ENCODE data around the gene ZNF605.
A peak's percentile ranks its signal among the peaks of the same experiment; 100 is the strongest.

Gene ZNF605

GRCh38 chr12:132955094-132956010 is 754 bp downstream of the ZNF605 start:
- peaks cover 24% of the 10 kb centered on the region for H3K9me3 ChIP-seq (ENCODE audit: severe bottlenecking)
- TF ChIP-seq CTCF (IDR thresholded peaks at IDR 0.05; ENCODE audit: low read depth, low read length) = no peak
- H3K27ac ChIP-seq = peak overlapping the region; percentile 98
- H3K27me3 ChIP-seq (ENCODE audit: insufficient read depth, low read depth, severe bottlenecking) = no peaks in the 10 kb centered on the region
- peak overlapping the region; percentile 73 for H3K4me3 ChIP-seq (ENCODE audit: low read depth, low read length)
- no peaks in the 10 kb centered on the region for H3K36me3 ChIP-seq
- DNase-seq = peak; percentile 64

GRCh38 chr12:132954471-132955048 is 1.5 kb downstream of the ZNF605 start:
- Histone ChIP-seq H3K4me3 (ENCODE audit: low read depth, low read length) (peak overlapping the region; percentile 73), H3K9me3 (ENCODE audit: severe bottlenecking) (peaks cover 28% of the 10 kb centered on the region), H3K27me3 (ENCODE audit: insufficient read depth, low read depth, severe bottlenecking) (no peaks in the 10 kb centered on the region), H3K27ac (peak overlapping the region; percentile 98), H3K36me3 (no peaks in the 10 kb centered on the region; the same call in 1 of the 2 replicates)
- TF ChIP-seq CTCF (IDR thresholded peaks at IDR 0.05; ENCODE audit: low read depth, low read length) = no peak
- DNase-seq = no peak

DNA sequence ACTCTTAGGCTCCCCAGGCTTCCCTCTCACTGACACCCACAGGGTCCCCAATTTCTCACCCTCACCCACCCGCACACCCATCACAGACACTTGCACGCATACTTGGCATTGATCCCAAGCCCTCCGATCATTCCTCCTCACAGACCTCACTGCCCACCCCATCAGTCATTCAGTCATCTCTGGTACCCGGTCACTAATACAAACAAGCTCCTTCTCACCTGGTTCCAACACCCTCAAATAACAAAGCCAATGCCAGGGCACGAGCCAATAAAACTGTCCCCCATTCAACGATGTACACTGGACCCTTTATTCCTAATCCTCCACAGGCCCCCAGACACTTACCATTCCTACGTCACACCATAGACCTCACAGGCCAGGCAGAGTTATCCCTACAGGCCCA is 2.3 kb downstream of the ZNF605 start:
- Histone ChIP-seq H3K36me3 (no peaks in the 10 kb centered on the region; the same call in 1 of the 2 replicates), H3K9me3 (ENCODE audit: severe bottlenecking) (peaks cover 31% of the 10 kb centered on the region), H3K4me3 (ENCODE audit: low read depth, low read length) (no peak overlapping the region), H3K27ac (no peak overlapping the region), H3K27me3 (ENCODE audit: insufficient read depth, low read depth, severe bottlenecking) (no peaks in the 10 kb centered on the region)
- no peak for DNase-seq
- TF ChIP-seq CTCF (IDR thresholded peaks at IDR 0.05; ENCODE audit: low read depth, low read length) = no peak

DNA sequence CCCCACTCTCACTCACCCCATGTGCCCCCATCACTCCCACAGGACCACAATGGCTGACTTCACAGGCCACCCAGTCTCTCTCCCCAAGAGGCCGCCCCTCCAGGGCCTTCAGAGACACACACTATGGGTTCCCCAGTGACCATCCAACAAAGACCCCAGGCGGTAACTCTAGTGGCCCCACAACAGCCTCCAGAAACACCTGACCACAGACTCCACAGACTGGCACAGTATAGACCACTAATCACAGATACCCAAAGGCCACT is 3.0 kb downstream of the ZNF605 start:
- no peak for DNase-seq
- peaks cover 3% of the 10 kb centered on the region; the same call in 1 of the 2 replicates for H3K36me3 ChIP-seq
- TF ChIP-seq CTCF (IDR thresholded peaks at IDR 0.05; ENCODE audit: low read depth, low read length) = no peak
- no peaks in the 10 kb centered on the region for H3K27me3 ChIP-seq (ENCODE audit: insufficient read depth, low read depth, severe bottlenecking)
- H3K9me3 ChIP-seq (ENCODE audit: severe bottlenecking) = peaks cover 31% of the 10 kb centered on the region
- no peak overlapping the region for H3K4me3 ChIP-seq (ENCODE audit: low read depth, low read length)
- H3K27ac ChIP-seq = no peak overlapping the region

DNA sequence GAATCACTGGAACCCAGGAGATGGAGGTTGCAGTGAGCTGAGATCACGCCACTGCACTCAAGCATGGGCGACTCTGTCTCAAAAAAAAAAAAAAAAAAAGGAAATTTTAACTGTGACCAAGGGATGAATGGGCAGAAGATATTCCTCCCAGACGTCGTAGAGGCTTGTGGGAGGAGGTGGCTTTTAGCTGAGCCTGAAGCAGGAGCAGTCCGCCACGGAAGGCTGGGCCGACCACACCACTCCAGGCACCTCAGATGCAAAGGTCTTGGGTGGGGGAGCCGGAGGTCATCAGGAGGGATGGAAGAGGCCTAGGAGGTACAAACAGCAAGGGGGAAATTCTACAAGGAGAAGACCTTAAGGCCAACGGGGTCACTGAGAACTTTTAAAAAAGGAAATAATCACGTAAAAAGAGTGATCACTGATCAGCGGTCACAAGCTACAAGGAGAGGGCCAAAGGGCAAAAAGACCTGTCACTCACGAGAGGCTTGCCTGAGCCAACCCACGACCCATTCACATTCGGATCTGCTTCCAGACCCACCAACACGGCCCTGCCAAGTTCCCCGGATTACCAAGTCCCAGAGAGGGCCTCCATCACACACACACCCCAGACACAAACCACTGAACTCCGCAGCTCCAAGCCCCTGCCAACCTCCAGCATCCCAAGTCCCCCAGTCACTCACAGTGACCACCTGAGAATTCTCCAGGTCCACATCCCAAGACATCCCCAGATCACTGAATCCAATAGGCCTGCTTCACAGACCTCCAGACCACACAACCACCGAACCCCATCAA is 3.5 kb downstream of the ZNF605 start:
- DNase-seq = no peak
- H3K9me3 ChIP-seq (ENCODE audit: severe bottlenecking) = peaks cover 31% of the 10 kb centered on the region
- no peak for TF ChIP-seq CTCF (IDR thresholded peaks at IDR 0.05; ENCODE audit: low read depth, low read length)
- H3K27me3 ChIP-seq (ENCODE audit: insufficient read depth, low read depth, severe bottlenecking) = no peaks in the 10 kb centered on the region
- H3K4me3 ChIP-seq (ENCODE audit: low read depth, low read length) = no peak overlapping the region
- peaks cover 7% of the 10 kb centered on the region for H3K36me3 ChIP-seq
- H3K27ac ChIP-seq = no peak overlapping the region

Measured in WERI-Rb-1 (cell line).